Upper lobe of left lung (tissue), 6 donors: Measurements from ENCODE around the gene LRRC46. TPM values are rescaled to one million over a fixed set of nuclear protein-coding genes. Genes with fewer than 3 reads are reported as not detected.

Source experiments
- ATAC-seq, 2 donors: fragments of 200-7000 bp; cut with Tn5 transposase; one replicate each; pipeline ENCODE4 v1.9.1; 2022; ENCODE audit warnings: mild to moderate bottlenecking in 2 of 2, moderate library complexity in 2 of 2; ENCODE audit not compliant: low FRiP score in 2 of 2
- DNase-seq, 2 donors: peaks; one replicate each; pipeline ENCODE4 v3.0.0-alpha.2; 2019 to 2020
- H3K27ac ChIP-seq, 4 donors: fragments of 200-600 bp; sonication (generic); one replicate each; pipeline ENCODE4 v1.5.1; 2016 to 2019
- H3K27me3 ChIP-seq, 4 donors: fragments of 200-600 bp; sonication (generic); one replicate each; pipeline ENCODE4 v1.5.1; 2017 to 2019
- H3K36me3 ChIP-seq, 4 donors: fragments of 200-600 bp; sonication (generic); one replicate each; pipeline ENCODE4 v1.5.1; 2016 to 2019
- H3K4me1 ChIP-seq, 4 donors: fragments of 200-600 bp; sonication (generic); one replicate each; pipeline ENCODE4 v1.5.1; 2018 to 2019
- H3K4me3 ChIP-seq, 4 donors: fragments of 200-600 bp; sonication (generic); one replicate each; pipeline ENCODE4 v1.5.1; 2017 to 2019; ENCODE audit warnings: mild to moderate bottlenecking in 2 of 4, moderate library complexity in 1 of 4
- H3K9me3 ChIP-seq, 4 donors: fragments of 200-600 bp; sonication (generic); one replicate each; pipeline ENCODE4 v1.5.1; 2018 to 2019
- CTCF ChIP-seq, 6 experiments: fragments of 450-650 bp in 4 of 6; fragments of 200-600 bp in 2 of 6; sonication (generic) in 2 of 6; IDR thresholded peaks; one replicate each; pipeline ENCODE4 v1.5.1; 2016 to 2019; ENCODE audit warnings: antibody characterized with exemption in 6 of 6
- EP300 ChIP-seq, 4 donors: sonication (generic); formaldehyde crosslinking; IDR thresholded peaks; one replicate each; pipeline ENCODE4 v1.5.1; 2017; ENCODE audit warnings: antibody characterized with exemption in 4 of 4, control low read depth in 2 of 4
- POLR2A ChIP-seq, 4 donors: fragments of 450-650 bp; IDR thresholded peaks; one replicate each; pipeline ENCODE4 v1.5.1; 2016 to 2017; ENCODE audit warnings: antibody characterized with exemption in 4 of 4, mild to moderate bottlenecking in 2 of 4
- POLR2AphosphoS5 ChIP-seq, 2 donors: sonication (generic); formaldehyde crosslinking; IDR thresholded peaks; one replicate each; pipeline ENCODE4 v1.5.1; 2017; ENCODE audit warnings: antibody characterized with exemption in 2 of 2
- WGBS, 2 donors: methylation state at CpG; one replicate each; pipeline ENCODE4 v1.1.5; 2017 to 2018; 5-methylcytosine and 5-hydroxymethylcytosine counted together
- total RNA-seq, 6 donors: library from RNA; depleted of rRNA in 4 of 6; stranded (reverse); fragments of >200 nt in 4 of 6; gene quantifications; one replicate each; pipeline versions ENCODE4 v1.1.0 to v1.2.1, GENCODE V29; 2016 to 2021
- donor health status: DM: no; HTN: no; CAD: no; lungs with moderate emphysema.
- donor health status: DM: no; HTN: yes; CAD: no; lungs with severe emphysema.

Gene LRRC46
- total RNA-seq, 6 donors from 2014 or later: 0.49 to 23.5 (median 9.1) TPM

GRCh38 chr17:47864791-47865216 is 33.3 kb downstream of the LRRC46 start:
- no peak overlapping the region for H3K27ac ChIP-seq
- TF ChIP-seq CTCF (IDR thresholded peaks at IDR 0.05) (no peak), POLR2A (IDR thresholded peaks at IDR 0.05) (no peak), POLR2AphosphoS5 (IDR thresholded peaks at IDR 0.05) (no peak), EP300 (IDR thresholded peaks at IDR 0.05) (no peak)
- DNase-seq (no peak), ATAC-seq (no peak)
- H3K4me3 ChIP-seq: no peak overlapping the region
- WGBS, 2 donors: 37 to 47% methylated on average over 6 to 7 of the region's 7 CpGs
- H3K27me3 ChIP-seq: no peaks in the 10 kb centered on the region
- peaks cover 5 to 13% (median 8%) of the 10 kb centered on the region in 4 donors for H3K4me1 ChIP-seq
- no peaks in the 10 kb centered on the region for H3K36me3 ChIP-seq
- H3K9me3 ChIP-seq: no peaks in the 10 kb centered on the region

DNA sequence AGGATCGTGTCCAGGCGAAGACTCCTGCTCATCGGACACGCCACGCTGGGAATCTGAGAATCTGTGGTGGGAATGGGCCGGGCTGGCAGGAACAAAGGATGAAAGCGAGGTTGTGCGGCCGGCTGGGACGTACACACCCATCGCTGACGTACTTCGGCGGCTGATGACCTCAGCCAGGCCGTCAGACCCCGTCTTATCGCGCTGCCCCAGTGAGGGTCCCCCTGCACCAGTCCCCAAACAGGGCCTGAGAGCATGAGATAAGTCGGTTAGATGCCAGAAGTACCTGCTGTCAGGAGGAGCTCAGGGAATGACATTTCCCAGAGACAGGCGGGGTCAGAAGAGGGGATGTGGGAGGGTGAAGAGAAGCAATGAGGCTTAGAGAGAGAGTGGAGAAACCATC is 35.5 kb downstream of the LRRC46 start:
- Histone ChIP-seq H3K9me3 (no peaks in the 10 kb centered on the region), H3K4me3 (no peak overlapping the region), H3K36me3 (no peaks in the 10 kb centered on the region), H3K27me3 (no peaks in the 10 kb centered on the region), H3K27ac (no peak overlapping the region), H3K4me1 (peaks cover 5 to 13% (median 8%) of the 10 kb centered on the region in 4 donors)
- TF ChIP-seq POLR2A (IDR thresholded peaks at IDR 0.05) (no peak), POLR2AphosphoS5 (IDR thresholded peaks at IDR 0.05) (no peak), CTCF (IDR thresholded peaks at IDR 0.05) (no peak), EP300 (IDR thresholded peaks at IDR 0.05) (no peak)
- ATAC-seq: peak in 1 of 2 donors; percentile 54
- peak in 1 of 2 donors; percentile 50 for DNase-seq
- WGBS, 2 donors: 70 to 82% methylated on average over 20 of the region's 20 CpGs

DNA sequence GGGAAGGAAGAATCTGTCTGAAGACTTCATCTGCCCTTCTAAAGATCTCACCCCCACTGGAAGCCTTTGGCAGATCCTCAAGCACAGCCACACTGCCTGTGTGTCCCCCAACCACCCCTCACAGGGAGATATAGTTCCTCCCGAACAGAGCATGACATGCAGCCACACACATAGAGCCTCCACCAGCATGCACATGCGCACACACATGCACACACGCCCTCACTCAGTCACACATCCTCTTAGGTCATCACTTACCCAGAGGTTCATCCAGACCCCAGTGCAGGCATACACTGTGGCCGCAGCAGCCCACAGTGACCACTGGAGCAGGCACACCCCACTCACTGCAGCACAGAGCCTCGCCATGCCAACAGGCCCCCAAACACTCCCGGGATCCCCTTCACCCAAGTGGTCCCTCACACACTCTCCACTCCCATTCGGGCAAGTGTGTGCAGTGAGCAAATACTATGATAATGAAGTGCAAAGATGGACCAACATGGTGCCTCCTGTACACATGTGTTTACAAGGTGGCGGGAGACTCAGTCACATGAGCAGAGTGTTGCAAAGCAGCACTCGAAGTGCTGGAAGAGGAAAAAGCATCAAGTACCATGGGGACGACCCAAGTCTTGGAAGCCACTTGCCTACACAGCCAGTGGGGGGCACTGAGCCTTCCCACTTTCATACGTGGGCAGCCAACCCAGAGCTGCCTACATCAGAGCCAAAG is 36.5 kb downstream of the LRRC46 start:
- Histone ChIP-seq H3K27me3 (peaks cover 0 to 7% (median 0%) of the 10 kb centered on the region in 4 donors), H3K4me3 (no peak overlapping the region), H3K9me3 (no peaks in the 10 kb centered on the region), H3K4me1 (peaks cover 2 to 15% (median 3%) of the 10 kb centered on the region in 4 donors), H3K27ac (no peak overlapping the region), H3K36me3 (no peaks in the 10 kb centered on the region)
- WGBS, 2 donors: 83 to 86% methylated on average over 11 of the region's 11 CpGs
- ATAC-seq (peak in 1 of 2 donors; percentile 22), DNase-seq (peak in 1 of 2 donors; percentile 30)
- no peak for TF ChIP-seq EP300 (IDR thresholded peaks at IDR 0.05)
- no peak for TF ChIP-seq POLR2A (IDR thresholded peaks at IDR 0.05)
- TF ChIP-seq CTCF (IDR thresholded peaks at IDR 0.05): no peak
- no peak for TF ChIP-seq POLR2AphosphoS5 (IDR thresholded peaks at IDR 0.05)

GRCh38 chr17:47869114-47869513 is 37.6 kb downstream of the LRRC46 start:
- Histone ChIP-seq H3K27me3 (peaks cover 0 to 7% (median 0%) of the 10 kb centered on the region in 4 donors), H3K27ac (no peak overlapping the region), H3K36me3 (no peaks in the 10 kb centered on the region), H3K9me3 (no peaks in the 10 kb centered on the region), H3K4me1 (peaks cover 0 to 12% (median 0%) of the 10 kb centered on the region in 4 donors), H3K4me3 (no peak overlapping the region)
- ATAC-seq (no peak), DNase-seq (no peak)
- TF ChIP-seq POLR2A (IDR thresholded peaks at IDR 0.05) (no peak), EP300 (IDR thresholded peaks at IDR 0.05) (no peak), CTCF (IDR thresholded peaks at IDR 0.05) (no peak), POLR2AphosphoS5 (IDR thresholded peaks at IDR 0.05) (no peak)
- WGBS, 2 donors: 49 to 56% methylated on average over 2 of the region's 2 CpGs
